Bone marrow (tissue), 2 donors: ENCODE data around the gene EXOC2.
"Not testable (repeated sequence)": the region's sequence is repeated elsewhere in the genome, so short reads cannot be mapped to it uniquely, and the experiment has no call there.

Source experiments
- DNase-seq, 2 donors: peaks; one replicate each; lab custom pipeline; 2025; lab: John Stamatoyannopoulos, UW

EXOC2 gene

DNA sequence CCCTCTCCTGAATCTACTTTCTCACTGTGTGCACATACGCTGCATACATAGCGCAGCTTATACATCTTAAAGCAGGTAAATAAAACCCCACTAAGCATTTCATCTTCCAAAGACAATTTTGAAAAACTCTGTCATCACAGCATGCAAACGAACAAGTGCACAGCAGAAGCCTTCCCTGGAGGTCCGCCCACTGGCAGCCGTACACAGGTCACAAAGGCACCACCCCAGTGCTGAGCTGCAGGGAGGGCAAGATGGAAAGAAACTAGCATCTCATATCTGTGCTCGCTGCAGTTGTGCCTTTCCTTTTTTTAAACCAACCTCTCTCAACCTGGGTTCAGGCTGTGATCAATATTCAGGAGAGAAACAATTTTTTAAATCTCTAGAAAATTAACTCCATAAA is 109.3 kb downstream of the EXOC2 start:
- no peak for DNase-seq

DNA sequence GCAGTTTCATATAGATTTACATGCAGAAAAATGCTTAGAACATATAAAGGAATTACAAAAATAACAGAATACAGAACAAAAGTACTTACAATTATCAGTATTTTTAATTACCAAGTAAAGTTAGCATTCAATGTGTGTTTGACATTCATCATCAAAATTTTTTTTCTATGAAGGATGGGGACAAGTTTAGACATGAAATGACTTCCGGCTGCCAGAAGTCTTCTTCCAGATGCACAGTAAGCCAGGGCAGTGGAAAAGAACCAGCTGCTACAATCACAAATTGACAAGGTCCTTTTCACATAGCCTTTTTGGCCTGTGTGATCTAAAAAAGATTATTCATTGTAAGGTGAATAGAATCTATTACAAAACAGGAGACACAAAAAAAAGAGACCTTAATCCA is 109.8 kb downstream of the EXOC2 start:
- DNase-seq, result no peak

DNA sequence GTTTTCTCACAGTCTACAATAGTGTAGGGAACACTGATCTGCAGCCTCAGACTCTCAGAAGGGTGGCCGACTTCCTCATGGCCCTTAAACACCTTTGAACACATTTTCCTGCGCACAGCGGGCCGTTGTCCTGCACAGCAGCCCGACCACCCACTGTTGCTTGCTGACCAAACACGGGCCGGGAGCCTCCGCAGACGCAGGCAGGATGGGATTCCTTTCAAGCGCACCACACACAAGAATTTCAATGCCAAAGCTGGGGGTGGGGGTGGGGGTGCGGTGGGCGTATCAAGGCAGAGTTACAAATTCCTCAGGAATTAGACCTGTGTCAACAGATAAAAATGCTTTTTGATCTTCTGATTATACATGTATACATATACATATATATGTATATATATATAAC is 110.6 kb downstream of the EXOC2 start:
- no peak for DNase-seq

GRCh38 chr6:579339-579738 is 113.6 kb downstream of the EXOC2 start:
- no peak for DNase-seq

GRCh38 chr6:572596-573265 is 120.2 kb downstream of the EXOC2 start:
- DNase-seq, result no peak

GRCh38 chr6:571892-572291 is 121.0 kb downstream of the EXOC2 start:
- DNase-seq, result no peak

GRCh38 chr6:570825-571224 is 122.1 kb downstream of the EXOC2 start:
- DNase-seq, result no peak

DNA sequence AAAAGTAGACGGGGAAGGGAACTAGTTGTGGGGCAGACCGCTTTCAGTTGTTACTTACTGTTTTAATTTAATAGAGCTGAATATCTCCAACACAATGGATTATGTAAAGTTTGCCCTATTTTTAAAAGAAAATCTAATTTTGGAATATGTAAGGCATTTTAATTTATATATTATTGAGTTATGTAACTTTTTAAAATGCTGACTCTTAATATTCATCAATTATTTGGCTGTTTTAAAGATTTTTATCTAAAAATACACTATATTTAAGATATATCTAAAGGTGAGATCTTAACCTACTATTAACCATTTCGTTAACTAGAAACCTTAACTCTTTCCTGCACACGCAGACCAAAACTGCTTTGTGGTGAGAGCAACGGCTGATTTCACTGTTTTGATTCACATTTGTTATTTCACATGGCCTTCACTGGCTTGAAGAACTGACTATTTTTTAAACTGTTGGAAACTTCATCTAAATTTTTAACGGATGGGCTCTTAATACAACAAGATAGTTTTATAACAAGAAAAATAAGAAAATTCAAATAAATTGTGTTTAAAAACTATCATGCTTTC is 123.9 kb downstream of the EXOC2 start:
- DNase-seq, result no peak

DNA sequence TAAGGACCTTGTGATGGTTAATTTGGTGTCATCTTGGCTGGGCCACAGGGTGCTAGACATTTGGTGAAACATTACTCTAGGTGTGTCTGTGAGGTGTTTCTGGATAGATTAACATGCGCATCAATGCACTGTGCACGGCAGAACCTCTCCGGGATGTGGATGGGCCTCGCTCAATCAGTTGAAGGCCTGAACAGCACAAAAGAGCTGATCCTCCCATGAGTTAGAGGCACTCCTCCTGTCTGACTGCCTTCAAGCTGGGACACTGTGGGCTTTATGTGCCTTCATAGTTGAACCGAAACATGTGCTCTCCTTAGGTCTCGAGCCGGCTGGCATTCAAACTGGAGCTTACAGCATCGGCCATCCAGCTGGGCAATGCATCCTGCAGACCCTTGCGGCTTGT is 124.9 kb downstream of the EXOC2 start:
- no peak for DNase-seq

GRCh38 chr6:563863-564262 is 129.1 kb downstream of the EXOC2 start:
- DNase-seq, result no peak

DNA sequence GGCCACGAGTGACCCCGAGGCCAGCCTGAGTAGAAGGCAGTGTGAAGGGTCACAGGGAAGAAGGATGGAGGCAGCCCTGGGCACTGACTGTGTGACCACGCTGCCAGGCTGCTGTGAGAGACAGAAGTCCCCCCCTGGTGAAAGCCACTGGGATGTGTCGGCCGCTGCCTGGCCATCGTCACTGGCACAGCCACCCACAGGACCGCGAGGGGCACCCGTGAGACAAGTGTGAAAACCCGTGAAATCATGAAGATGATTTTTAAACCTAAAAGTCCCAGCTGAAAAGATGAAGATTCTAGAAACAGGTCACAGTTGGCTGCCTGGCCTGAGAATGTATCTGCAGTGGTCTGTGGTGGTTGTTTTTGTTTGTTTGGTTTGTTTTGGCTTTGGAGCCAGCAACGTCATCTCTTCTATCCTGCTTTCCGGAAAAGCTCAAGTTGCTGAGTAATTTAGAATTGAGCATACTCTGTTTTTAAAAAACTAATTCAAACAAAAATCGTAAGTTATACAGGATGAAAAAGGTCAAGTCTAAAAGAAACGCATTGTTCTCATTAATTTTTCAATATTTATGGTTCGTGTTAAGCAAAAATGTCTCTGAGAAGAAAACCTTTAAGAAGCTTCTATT is 130.8 kb downstream of the EXOC2 start:
- DNase-seq, result no peak

GRCh38 chr6:561335-561734 is 131.6 kb downstream of the EXOC2 start:
- not testable (repeated sequence) for DNase-seq

DNA sequence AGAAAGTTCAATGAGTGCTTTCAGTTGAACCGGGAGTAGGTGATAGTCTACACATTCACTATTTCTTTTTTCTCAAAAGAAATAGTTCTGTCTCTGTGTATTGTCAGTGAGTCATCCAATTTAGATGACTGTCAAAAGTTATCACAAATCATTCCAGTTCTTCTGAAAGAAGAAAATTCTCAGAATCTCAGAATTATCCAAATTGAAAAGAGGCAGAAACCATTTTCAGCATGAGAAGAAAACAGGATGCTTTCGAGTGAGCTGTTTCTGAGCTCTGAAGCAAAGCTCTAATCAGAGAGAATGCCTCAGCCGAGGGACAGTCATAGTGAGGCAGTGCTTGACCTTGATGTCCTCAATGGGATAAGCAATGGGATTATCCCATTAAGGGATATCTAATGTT is 134.0 kb downstream of the EXOC2 start:
- DNase-seq, result no peak

DNA sequence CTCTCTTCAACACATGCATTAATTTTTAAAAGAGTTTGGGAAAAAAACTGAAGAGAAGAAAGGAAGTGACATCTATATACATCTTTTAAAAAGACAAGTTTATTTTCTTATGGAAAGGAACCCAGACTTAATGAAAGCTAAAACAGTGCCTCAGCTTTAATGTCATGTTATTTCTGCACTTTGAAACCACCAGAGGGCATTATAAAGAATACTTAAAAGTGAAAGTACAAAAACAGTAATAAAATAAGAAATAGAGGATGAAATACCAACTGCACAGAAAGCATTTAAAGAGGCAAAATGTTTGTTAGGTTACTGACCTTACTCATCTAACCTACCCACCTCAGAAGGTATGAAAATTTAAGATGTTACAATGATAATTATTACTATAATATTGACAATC is 134.8 kb downstream of the EXOC2 start:
- no peak for DNase-seq

DNA sequence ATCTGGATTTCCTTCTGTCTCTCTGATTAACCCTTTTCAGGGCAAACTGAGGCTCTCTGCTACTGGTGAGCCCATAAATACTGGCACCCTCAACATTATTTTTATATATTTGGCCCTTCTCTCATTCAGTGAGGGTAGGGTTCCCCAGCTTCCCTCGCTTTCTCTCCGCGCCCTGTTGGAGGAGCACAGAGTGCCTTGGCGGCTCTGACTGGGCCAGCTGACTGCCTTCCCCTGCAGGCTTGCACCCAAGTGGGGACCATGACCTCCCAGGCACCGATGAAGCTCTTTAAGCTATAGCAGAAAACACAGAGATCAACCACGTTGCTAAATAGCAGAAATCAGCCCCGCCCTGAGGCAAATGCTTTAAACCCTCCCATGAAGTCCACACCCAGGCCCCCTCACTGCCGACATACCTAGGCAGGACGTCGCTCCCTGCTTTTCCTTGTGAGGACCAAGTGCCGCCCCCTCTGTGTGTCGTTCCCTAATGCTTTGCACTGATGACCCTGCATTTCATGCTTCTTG is 141.0 kb downstream of the EXOC2 start:
- DNase-seq, result no peak

GRCh38 chr6:551405-551804 is 141.5 kb downstream of the EXOC2 start:
- no peak for DNase-seq

GRCh38 chr6:549906-550305 is 143.0 kb downstream of the EXOC2 start:
- DNase-seq, result no peak

DNA sequence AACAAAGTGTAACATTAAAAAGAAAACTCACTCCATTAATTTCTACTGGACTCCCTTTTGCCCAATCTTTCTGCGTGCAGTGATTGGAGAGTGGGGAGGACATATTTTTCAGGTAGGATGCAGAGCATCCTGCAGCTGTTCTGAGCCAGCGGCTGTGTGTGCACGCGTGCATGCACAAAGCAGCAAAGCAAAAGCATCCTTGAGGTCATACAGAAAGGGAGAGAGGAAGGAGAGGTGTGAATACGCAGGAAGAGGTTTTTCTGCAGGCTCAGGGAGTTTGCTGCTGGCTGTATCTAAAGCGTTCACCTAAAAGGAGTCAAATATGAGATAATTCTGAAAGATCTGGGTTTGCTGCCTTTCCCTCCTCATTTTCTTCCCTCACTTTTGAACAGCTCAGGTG is 144.4 kb downstream of the EXOC2 start:
- no peak for DNase-seq

- DNase-seq, result no peak
Measured at GRCh38 chr6:548091-548490, 144.8 kb downstream of the EXOC2 start.

DNA sequence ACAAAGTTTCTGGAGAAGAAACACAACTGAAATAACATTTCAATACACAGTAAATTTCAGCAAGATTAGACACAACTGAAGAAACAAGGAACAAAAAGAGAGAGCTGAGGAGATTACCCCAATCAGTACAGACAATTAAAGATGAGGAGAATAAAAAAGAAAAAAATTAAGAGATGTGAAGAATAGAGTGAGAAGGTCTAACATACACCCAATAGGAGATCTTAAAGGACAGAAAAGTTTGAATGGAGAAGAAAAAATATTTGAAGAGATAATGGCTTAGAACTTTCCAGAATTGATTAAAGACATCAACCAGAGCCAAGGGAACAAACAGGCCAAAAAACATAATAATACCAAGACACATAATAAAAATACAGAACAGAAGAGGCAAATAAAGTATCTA is 152.4 kb downstream of the EXOC2 start:
- DNase-seq, result no peak

DNA sequence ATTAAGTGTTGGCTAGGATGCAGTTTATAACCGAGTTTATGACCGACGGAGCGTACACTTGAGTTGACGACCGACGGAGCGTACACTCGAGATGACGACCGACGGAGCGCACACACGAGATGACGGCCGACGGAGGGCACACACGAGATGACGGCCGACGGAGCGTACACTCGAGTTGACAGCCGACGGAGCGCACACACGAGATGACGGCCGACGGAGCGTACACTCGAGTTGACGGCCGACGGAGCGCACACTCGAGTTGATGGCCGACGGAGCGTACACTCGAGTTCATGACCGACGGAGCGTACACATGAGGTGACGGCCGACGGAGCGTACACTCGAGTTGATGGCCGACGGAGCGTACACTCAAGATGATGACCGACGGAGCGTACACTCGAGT is 155.8 kb downstream of the EXOC2 start:
- DNase-seq, result no peak

- no peak for DNase-seq
Measured at GRCh38 chr6:530425-530824, 162.5 kb downstream of the EXOC2 start.

- no peak for DNase-seq
Measured at GRCh38 chr6:528989-529388, 163.9 kb downstream of the EXOC2 start.
